RCC 7860 (cell line): Measurements from ENCODE around the gene MRPL23.

Experiments
- DNase-seq: peaks from one replicate; pipeline ENCODE4 v3.0.0-alpha.2; 2015; ENCODE audit warnings: low spot score
- FAIRE-seq: peaks from 2 replicates; lab custom pipeline; 2012; peaks lifted over from hg19 to GRCh38; lab: Jason Lieb, UNC

The MRPL23 gene

GRCh38 chr11:1988667-1989317 is 41.7 kb downstream of the MRPL23 start:
- DNase-seq (no peak), FAIRE-seq (no peak)

- DNase-seq (no peak), FAIRE-seq (no peak)
These were observed 42.8 kb downstream of the MRPL23 start for GRCh38 chr11:1989953-1990352.

GRCh38 chr11:1990872-1991578 is 43.9 kb downstream of the MRPL23 start:
- DNase-seq: no peak
- no peak for FAIRE-seq

GRCh38 chr11:1992111-1992510 is 45.0 kb downstream of the MRPL23 start:
- no peak for DNase-seq
- no peak for FAIRE-seq

- no peak for FAIRE-seq
- DNase-seq: no peak
These were observed 47.0 kb downstream of the MRPL23 start for GRCh38 chr11:1994121-1994520.

- no peak for FAIRE-seq
- DNase-seq: no peak
These were observed 50.6 kb downstream of the MRPL23 start, which contains the start of gene H19 for GRCh38 chr11:1997755-1998154. Gene H19 (minus strand): TSS chr11:1997842.

- FAIRE-seq (no peak), DNase-seq (no peak)
These were observed 51.2 kb downstream of the MRPL23 start for GRCh38 chr11:1998290-1998689.

- DNase-seq (no peak), FAIRE-seq (no peak)
These were observed 51.7 kb downstream of the MRPL23 start for GRCh38 chr11:1998861-1999260.

GRCh38 chr11:2002042-2002776 is 55.1 kb downstream of the MRPL23 start:
- DNase-seq (no peak), FAIRE-seq (no peak)

- FAIRE-seq (no peak), DNase-seq (no peak)
These were observed 55.7 kb downstream of the MRPL23 start for GRCh38 chr11:2002807-2003206.

- no peak for DNase-seq
- no peak for FAIRE-seq
These were observed 57.3 kb downstream of the MRPL23 start for GRCh38 chr11:2004466-2004865.
